ENCODE measurements around the gene DNM3.

The DNM3 gene

DNA sequence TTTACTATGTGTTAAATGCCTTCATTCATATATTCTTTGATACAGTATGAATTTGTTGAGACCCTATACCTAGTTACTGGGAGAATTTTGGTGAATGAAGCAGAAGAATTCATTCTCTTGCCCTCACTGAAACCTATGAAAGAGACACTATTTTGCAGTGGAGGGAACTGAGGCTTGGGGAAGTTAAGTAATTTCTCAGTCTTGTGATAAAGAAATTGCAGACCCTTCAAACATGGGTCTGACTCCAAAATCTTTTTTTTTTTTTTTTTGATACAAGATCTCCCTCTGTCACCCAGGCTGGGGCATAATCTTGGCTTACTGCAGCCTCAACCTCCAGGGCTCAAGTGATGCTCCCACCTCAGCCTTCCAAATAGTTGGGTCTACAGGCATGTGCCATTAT lies 132.1 kb downstream of the DNM3 start:
- DNase-seq (ENCODE audit: low read depth): no peak

DNA sequence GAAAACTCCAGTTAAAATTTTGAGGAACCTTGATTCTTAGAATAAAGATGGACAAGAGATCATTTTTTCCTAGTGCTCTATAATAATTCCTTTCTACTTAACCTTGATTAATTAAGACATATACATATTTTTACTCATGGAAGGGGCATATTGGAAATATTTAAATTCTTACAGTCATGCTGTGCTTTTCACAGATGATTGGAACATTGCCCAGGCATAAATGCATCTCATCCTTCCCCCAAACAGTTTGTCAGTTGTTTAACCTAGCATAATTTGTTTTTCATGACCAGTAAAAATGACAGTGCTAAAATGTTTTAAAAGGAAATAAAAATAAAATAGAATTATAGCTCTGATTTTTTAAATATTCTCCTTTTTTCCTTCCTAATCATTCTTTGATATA lies 140.0 kb downstream of the DNM3 start:
- DNase-seq (ENCODE audit: low read depth): no peak

DNA sequence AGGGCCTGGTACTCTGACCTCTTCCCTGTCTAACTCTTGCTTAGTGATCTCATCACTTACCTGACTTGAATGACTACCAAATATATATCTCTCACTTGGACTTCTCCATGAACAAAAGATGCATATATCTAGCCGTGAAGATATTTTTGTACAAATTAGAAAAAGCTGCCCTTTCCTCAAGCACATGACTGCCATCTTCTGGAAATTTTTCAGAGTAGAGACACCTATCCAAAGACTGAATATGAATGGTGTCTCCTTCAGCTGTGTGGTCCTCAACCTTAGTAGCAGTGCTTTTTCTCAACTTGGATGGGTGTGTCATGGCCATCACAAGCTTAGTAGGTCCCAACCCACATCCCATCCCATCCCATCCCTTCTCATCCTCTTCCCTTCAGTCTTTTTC lies 142.3 kb downstream of the DNM3 start:
- DNase-seq (ENCODE audit: low read depth): no peak

DNA sequence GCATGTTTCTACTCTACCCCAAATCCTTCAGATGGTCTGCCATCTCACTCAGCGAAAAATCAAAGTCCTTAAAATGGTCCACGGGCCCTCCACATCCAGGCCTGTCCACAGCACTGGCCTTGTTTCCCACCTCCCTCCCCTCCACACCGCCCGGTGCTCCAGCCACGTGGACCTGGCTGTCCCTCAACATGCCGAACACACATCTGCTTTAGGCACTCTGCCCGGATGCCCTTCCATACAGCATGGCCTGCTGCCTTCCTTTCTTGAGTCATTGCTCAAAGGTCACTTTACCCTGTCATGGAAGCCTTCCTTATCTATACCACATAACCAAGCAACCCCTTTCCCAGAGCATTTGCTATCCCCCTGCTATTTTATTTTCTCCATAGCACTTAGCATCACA lies 143.0 kb downstream of the DNM3 start:
- DNase-seq (ENCODE audit: low read depth): no peak

DNA sequence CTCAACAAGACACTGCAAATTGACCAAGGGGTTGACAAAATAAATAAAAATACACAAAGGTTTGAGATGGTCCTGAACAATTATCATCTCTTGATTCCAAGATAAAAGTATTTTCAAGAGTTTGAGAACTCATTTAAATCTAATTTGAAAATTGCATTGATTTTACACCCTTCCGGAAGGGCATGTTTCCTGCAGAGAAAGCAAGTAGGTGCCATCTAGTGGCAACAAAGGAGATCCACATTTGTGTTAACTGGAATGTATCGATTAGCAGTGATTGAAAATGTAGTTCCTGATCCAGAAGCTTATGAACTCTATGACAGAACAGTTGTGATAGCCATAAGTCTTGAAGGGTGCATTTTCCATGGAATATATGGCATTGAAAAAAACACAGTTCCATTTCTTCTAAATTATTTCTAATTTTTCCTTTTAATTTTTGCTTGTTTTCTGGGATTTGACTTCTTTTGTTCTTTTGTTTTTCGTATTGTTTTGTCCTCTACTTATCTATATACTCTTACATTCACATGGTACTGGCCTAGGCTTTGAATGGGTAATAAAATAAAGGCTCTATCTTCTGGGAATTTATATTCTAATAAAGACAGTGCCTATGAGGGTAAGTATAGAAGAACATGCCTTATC lies 143.7 kb downstream of the DNM3 start:
- DNase-seq (ENCODE audit: low read depth): no peak

DNA sequence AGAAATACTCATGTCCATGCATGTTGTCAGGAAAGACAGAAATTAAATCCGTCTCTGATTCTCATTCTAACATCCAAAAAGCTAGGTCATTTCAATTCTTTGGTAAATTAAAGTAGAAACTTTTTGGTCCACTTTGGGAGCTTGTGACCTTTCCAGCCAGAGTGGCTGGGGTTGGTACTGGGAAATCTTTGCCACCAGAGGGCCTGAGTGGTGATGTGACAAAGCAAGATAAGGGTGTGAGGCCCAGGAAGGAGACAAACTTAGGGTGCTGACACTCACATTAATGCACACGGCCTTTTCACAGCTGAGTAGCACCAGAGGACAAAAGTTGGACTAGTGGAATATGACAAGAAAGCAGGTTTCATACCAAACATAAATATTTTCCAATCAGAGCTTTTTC lies 144.3 kb downstream of the DNM3 start:
- no peak for DNase-seq (ENCODE audit: low read depth)

DNA sequence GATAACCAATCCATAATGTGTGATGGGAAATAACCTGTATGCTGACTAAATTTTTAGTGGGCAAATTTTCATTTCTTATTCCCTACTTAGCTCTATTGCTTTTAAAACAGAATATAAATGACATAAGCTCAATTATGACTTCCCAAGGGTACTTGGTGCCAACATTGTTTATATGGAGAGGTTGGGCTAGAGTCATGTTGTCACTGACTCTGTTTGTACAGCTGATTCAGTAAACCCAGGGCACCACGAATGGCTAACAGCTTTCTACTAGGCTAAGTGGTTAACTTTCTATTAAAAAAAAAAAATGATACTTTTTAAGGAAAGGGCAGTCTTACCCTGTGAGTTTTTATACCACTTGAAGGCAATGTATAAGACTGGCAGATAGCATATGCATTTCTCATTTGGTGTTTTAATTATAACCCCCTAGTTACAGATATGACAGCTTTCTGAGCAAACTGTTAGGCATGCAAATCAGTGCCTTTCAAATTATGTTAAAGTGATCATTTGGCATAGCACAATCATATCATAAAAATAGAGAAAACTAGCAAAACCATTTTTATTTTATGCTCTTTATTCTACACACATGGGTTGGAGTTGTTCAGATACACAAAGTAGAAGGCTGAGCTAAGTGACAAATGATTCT lies 147.1 kb downstream of the DNM3 start:
- no peak for DNase-seq (ENCODE audit: low read depth)

DNA sequence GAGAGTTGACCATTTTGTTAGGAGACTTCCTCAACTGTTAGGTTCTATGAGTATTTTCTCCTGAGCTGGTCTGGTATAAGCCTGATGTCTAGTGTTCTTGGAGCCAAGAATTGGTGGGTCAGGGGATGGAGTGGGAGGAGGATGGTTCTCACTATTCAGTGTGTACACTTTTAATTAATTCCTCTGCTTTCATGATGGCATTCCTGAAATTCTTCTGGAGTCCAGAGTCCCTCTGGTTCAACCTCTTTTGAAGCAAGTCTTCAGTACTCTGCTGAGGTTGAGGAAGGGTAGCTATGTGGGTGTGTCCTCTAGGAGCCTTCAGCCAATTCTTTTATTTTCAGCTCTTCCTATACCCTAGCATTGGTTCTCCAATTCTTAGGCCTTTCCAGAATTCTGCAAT lies 149.1 kb downstream of the DNM3 start:
- DNase-seq (ENCODE audit: low read depth): no peak

DNA sequence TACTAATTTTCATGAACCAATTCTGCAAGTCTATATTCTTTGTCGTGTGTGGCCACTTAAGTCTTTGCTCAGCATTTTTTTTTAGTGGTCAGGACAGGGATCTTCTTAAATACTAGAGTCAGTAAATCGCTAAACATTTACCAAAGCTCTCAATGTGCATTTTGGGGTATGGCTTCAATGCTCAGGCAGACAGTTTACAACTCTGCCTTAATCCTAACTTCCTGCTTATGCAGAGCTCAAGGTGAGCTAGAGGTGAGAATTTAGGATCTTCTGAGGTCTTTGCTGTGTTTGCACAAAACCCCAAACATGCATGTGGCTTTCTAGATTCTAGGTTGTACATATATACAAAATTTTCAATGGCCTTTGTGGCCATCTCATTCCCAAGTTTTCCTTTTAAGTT lies 153.0 kb downstream of the DNM3 start:
- no peak for DNase-seq (ENCODE audit: low read depth)

DNA sequence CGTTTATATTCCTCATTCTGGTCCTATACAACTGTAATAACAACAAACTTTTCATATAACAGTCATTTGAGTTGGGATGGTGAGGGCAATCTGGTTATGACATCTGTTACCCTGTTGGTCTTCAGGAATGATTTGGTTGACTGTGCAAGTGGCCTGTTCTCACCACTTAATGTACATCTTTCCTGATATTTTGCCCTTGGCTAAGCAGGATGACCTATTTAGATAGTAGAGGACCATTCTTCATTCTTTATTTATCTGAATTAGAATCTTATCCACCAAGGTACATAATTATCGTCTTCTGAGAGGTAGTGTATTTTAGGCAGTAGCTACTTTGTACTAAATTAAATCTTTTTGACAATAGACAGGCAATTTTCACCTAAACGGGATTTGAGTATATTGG lies 154.3 kb downstream of the DNM3 start:
- no peak for DNase-seq (ENCODE audit: low read depth)

DNA sequence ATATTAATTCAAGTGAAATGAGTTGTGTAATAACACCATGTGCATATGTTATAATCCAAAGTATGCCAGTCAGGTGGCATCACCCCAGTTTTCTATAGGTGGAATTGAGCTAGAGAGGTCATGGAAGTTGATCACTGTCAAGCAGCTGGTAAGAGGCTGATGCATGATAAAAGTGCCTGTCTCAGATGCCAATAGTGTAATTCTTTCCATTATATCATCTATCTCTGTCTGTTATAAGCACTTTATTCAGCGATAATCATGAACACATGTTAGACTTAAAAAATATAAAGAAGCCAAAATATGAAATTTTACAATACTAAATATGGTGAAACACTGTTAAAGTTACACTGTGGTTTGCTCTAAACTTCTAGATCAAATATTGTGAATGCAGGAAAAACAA lies 156.6 kb downstream of the DNM3 start:
- no peak for DNase-seq (ENCODE audit: low read depth)

DNA sequence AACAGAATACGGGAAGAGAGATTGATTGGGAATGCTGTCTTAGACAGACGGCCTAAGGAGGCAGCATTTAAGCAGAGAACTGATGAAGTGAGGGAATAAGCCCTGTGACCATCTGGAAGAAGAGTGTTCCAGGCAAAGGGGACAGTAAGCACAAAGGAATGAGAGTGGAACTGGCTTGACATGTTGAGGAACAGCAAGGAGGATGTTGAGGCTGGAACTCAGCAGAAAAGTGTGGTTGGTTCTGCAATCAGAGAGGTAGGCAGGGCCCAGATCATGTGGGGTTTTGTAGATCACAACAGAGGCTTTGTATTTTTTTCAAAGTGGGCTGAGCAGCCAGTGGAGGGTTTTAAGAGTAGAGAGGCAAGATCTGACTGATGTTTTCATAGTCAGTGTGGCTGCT lies 157.4 kb downstream of the DNM3 start:
- no peak for DNase-seq (ENCODE audit: low read depth)

DNA sequence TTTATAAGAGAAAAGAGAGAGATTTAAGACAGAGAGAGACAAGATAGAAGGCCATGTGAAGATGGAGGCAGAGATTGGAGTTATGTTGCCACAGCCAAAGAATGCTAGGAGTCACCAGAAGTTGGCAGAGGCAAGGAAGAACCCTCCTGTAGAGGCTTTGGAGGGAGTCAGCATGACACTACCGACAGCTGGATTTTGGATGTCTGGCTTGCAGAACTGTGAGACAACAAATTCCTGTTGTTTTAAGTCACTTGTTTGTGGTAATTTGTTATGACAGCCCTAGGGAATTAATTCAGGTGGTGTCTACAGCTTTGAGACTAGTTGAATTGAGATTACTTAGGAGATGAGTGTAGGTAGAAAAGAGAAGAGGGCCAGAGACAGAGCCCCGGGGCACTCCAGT lies 158.5 kb downstream of the DNM3 start:
- DNase-seq (ENCODE audit: low read depth): no peak

DNA sequence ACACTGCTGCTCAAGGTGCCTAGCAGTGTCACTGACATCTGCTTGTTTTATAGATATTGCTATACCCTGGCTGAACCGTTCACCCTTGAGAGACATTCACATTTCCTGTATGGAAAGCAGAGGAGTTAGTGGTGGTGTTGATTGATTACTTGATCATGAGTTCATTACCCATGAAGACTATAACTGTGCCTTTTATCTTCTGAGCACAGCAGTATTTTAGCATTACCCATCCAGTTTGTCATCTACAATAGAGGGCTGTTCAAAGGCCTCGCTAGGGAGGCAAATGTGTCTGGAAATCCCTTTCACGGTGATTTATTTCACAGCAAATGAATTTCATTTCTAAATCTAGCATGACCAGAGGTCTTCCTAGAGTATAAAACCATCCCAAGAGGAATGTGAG lies 160.0 kb downstream of the DNM3 start:
- no peak for DNase-seq (ENCODE audit: low read depth)

DNA sequence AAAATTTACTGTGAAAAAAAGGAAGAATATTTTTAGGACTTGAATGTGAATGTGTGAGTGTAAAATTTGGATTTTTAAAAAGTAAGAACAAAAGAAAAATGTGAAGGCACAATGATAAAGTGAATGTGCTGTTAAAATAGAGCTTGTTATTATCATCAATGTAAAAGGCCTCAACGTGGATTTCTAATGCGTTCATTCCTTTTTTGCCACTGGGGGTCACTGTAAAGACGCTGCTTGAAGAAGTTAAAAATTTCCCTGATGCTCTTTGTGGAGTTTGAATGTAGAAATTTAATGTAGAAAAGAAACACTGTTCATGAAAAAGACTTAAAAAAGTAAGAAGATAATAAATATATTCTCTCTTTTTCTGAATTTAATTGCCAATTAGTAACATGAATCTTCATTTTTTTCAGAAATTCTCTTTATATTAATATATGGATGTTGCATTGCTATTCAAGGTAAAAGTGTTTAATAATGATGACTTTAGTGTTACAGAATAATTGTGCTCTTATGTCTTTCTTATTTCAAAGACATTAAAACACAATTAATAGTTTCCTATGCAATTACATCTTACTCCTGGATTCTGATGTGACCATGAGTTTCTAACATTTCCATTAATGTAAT lies 161.5 kb downstream of the DNM3 start:
- DNase-seq (ENCODE audit: low read depth): no peak

DNA sequence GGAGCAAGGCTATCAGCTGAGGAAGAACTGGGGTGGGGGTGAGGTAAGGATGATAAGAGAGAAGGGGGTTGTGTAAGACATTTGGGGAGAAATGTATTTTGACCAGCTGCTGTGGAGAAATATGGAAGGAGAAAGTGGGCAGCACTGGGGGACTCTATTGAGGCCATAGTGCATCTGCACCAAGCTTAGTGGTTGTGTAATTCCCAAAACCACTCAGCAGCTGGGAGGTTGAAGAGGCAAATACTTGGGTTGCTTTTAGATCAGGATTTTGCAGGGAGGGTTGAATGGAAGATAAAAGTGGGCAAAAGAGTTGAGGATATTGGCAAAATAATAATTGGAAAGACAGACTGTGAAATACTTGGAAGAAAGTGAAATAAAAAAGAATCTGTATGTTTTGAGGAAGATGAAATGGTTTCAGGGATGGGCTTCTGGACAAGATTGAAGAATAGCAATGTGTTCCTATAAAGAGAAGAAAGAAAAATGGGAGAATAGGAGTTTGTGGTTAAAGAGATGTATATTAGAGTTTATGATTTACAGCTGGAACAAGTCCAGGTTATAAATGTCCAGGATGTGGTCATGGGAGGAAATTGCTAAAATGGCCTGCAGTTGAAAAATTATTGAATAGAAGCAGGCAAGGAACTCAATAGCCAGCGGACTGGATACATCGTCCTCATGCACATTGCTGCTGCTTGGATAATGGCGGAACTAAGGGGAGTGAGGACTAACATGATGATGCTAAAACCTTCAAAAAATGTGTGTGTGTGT lies 162.7 kb downstream of the DNM3 start:
- no peak for DNase-seq (ENCODE audit: low read depth)

DNA sequence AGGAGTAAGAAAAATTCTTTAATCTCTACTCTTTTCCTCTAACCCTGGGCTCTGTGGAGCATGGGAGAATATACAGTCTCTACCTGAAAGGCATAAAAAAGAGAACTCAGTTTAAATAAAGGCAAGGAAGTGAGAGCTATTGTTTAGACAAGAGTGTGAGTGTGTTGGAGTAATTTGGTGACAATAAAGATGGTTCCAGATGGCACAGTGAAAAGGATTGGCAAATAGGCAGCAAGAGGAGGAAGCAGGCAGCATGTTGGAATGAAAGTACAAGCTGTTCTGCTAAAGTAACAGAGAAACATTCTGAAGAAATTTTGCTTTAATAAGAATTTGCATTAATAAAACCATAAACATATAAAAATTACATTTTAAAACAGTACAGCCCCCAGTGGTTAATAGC lies 163.4 kb downstream of the DNM3 start:
- no peak for DNase-seq (ENCODE audit: low read depth)

DNA sequence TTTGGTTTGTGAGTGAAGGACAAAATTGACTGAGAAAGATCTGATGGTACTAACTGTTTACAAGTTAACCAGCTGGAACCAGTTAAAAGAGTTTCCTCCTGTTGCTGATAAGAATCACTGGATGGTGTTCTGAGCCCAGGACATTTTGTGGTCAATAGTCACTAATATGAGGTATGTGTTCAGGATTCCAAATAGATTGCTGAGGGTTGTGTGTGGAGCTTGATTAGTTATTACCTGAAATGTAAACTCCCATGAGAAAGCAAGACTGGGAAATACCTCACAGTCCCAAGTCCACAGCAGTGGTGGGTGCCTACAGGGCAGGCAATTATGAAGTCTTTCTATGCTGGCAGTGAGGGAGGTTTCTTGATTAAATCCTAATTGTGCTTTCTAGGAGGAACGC lies 164.6 kb downstream of the DNM3 start:
- no peak for DNase-seq (ENCODE audit: low read depth)

DNA sequence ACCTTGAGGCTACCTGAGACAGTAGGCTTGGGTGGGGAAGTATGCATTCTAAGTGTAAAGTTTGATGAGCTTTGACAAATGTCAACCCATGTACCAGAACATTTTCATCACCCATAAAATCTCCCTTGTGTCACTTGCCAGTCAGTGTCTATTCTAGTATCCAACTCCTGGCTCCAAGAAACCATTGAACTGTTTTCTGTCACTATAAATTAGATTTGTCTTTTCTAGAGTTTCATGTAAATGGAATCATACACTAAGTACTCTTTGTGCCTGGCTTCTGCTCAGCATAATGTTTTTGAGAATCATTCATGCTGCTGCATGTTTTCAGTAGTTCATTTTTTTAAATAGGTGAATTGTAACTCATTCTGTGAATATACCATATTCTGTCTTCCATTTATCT lies 165.4 kb downstream of the DNM3 start:
- DNase-seq (ENCODE audit: low read depth): no peak

DNA sequence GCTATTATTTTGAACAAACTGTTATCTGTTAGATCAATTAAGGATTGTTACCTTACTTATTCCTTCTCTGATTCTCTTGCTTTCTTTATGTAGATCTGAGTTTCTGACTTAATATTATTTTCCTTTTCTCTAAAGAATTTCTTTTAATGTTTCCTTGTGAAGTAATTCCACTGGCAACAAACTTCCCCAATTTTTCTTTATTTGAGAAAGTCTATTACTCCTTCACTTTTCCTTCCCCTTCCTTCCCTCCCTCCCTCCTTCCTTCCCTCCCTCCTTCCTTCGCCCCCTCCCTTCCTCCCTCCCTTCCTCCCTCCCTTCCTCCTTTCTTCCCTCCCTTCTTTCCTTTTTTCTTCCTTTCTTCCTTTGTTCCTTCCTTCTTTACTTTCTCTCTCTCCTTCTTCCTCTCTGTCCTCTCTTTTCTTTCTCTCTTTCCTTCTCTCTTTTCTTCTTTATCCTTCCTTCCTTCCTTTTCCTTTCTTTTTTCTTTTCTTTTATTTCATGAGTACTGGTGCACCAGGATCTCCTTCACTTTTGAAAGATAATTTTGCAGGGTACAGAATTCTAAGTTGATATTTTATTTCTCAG lies 177.5 kb downstream of the DNM3 start:
- DNase-seq (ENCODE audit: low read depth): no peak

DNA sequence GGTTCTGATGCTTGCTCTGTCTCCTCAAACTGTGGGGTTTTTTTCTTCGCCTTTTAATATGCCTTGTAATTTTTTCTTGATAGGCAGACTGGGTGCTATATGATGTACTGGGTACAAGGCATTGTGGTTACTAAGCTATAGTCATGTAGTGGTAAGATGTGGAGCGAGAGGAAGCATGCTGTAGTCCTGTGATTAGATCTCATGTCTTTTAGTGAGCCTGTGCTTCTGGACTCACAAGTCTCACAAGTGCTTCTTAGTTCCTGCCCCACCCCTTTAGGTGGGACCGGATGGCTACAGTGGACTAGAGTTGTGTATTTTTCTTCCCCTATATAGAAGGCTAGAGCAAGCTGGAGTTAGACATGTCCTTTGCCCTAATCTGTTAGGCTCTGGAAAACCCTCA lies 178.7 kb downstream of the DNM3 start:
- no peak for DNase-seq (ENCODE audit: low read depth)

DNA sequence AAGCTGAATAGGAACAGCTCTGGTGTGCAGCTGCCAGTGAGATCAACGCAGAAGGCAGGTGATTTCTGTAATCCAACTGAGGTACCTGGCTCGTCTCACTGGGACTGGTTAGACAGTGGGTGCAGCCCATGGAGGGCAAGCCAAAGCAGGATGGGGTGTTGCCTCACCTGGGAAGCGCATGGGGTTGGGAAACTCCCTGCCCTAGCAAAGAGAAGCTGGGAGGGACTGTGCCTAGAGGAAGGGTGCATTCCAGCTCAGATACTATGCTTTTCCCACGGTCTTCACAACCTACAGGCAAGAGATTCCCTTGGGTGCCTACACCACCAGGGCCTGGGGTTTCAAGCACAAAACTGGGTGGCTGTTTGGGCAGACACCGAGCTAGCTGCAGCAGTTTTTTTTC lies 183.2 kb downstream of the DNM3 start:
- DNase-seq (ENCODE audit: low read depth): no peak
